IPS-20b (cell line): ENCODE data around the gene COTL1.
"Not testable (repeated sequence)": the region's sequence is repeated elsewhere in the genome, so short reads cannot be mapped to it uniquely, and the experiment has no call there.

Experiments
- H3K27ac ChIP-seq: one replicate; pipeline ENCODE4 v1.5.1; 2013; ENCODE audit warnings: low read length
- H3K27me3 ChIP-seq: 2 replicates; pipeline ENCODE4 v1.6.1; 2013; ENCODE audit warnings: mild to moderate bottlenecking, low read length, inconsistent platforms; ENCODE audit not compliant: insufficient read depth
- H3K36me3 ChIP-seq: 2 replicates; pipeline ENCODE4 v1.6.1; 2013; ENCODE audit warnings: low read depth, mild to moderate bottlenecking, inconsistent platforms, low read length, moderate library complexity; ENCODE audit not compliant: insufficient read depth
- H3K4me1 ChIP-seq: 2 replicates; pipeline ENCODE4 v1.6.1; 2013; ENCODE audit warnings: mild to moderate bottlenecking, control low read depth, inconsistent platforms, low read length, moderate library complexity; ENCODE audit not compliant: insufficient read depth
- H3K4me3 ChIP-seq: 2 replicates; pipeline ENCODE4 v1.5.1; 2013; ENCODE audit warnings: mild to moderate bottlenecking, low read length, inconsistent platforms
- H3K9ac ChIP-seq: 2 replicates; pipeline ENCODE4 v1.6.1; 2013; ENCODE audit warnings: low read depth, mild to moderate bottlenecking, inconsistent platforms, low read length, moderate library complexity
- H3K9me3 ChIP-seq: 2 replicates; pipeline ENCODE4 v1.6.1; 2013; ENCODE audit warnings: mild to moderate bottlenecking, low read depth, low read length, inconsistent platforms; ENCODE audit not compliant: insufficient read depth

The COTL1 gene

DNA sequence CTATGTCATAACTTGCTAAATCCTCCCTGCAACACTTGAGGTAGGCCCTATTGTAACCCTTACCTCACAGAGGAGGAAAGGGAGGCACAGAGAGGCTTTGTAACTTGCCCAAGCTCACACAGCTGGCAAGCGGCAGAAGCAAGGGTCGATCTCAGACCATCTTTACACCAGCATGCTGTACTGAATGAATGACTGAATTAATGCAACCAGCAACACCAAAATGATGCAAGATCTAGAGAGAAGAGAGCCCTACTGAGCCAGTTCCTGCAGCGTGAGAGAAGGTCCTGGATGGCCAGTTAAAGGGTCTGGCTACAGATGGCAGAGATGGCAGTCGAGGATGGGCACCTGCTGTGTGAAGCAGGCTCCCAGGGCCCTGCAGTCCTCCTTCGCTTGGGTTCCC, 22.3 kb upstream of the COTL1 start:
- Histone ChIP-seq H3K9me3 (no peaks in the 10 kb centered on the region), H3K27ac (no peak overlapping the region), H3K36me3 (no peaks in the 10 kb centered on the region), H3K4me1 (no peaks in the 10 kb centered on the region; the same call in 1 of the 2 replicates), H3K9ac (no peak overlapping the region), H3K4me3 (no peak overlapping the region), H3K27me3 (no peaks in the 10 kb centered on the region)

GRCh38 chr16:84638231-84638806, 20.4 kb upstream of the COTL1 start:
- Histone ChIP-seq H3K36me3 (no peaks in the 10 kb centered on the region), H3K27me3 (no peaks in the 10 kb centered on the region), H3K9me3 (no peaks in the 10 kb centered on the region), H3K9ac (no peak overlapping the region), H3K4me3 (no peak overlapping the region), H3K27ac (no peak overlapping the region), H3K4me1 (no peaks in the 10 kb centered on the region; the same call in 1 of the 2 replicates)

GRCh38 chr16:84637709-84638108, 19.8 kb upstream of the COTL1 start:
- no peaks in the 10 kb centered on the region for H3K27me3 ChIP-seq
- H3K4me1 ChIP-seq: no peaks in the 10 kb centered on the region; the same call in 1 of the 2 replicates
- no peak overlapping the region for H3K4me3 ChIP-seq
- no peaks in the 10 kb centered on the region for H3K9me3 ChIP-seq
- no peak overlapping the region for H3K9ac ChIP-seq
- no peak overlapping the region for H3K27ac ChIP-seq
- H3K36me3 ChIP-seq: no peaks in the 10 kb centered on the region

DNA sequence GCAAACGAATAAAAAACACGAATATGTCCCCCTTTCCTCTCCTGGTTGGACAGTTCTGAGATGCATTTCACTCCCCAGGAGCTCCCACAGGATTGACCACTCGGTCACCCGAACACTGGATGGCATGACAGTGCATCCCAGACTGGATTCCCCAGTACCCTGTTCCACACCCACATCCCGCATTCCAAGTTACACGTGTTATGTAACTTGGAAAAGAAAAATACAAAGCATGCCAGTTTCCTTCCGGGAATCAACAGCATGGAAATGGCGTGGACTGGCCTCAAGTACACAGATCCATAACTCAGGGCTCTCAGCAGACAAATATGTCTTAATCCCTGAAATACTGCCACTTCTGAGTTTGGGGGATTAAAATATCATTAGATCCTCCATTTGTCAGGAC, 17.8 kb upstream of the COTL1 start:
- Histone ChIP-seq H3K4me3 (no peak overlapping the region), H3K9me3 (no peaks in the 10 kb centered on the region), H3K27me3 (no peaks in the 10 kb centered on the region), H3K9ac (no peak overlapping the region), H3K36me3 (no peaks in the 10 kb centered on the region), H3K4me1 (no peaks in the 10 kb centered on the region), H3K27ac (no peak overlapping the region)

DNA sequence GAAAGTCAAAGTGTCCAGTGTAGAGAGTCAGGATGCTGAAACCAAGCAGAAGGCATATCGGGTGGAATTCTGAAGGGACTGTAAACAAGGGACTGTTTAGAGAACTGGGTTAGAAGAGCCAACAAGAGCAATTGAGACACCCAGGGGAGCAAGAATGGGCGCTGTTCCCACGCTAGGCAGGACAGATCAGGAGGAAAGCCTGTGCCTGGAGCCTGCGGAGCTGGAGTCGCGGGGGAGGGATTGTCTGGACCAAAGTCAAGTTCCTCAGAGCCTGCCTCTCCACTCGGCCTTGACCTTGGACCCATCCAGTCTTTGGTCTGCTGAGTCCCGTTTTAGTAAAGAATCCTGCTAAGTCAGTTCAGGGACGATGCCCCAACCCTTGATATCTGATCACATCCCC, 15.7 kb upstream of the COTL1 start:
- Histone ChIP-seq H3K36me3 (no peaks in the 10 kb centered on the region), H3K4me3 (no peak overlapping the region), H3K9ac (no peak overlapping the region), H3K27me3 (no peaks in the 10 kb centered on the region), H3K9me3 (no peaks in the 10 kb centered on the region), H3K4me1 (no peaks in the 10 kb centered on the region), H3K27ac (no peak overlapping the region)

GRCh38 chr16:84632862-84633261, 15.0 kb upstream of the COTL1 start:
- not testable (repeated sequence) for H3K4me1 ChIP-seq, H3K9me3 ChIP-seq, H3K9ac ChIP-seq, H3K36me3 ChIP-seq, H3K27ac ChIP-seq, H3K27me3 ChIP-seq, H3K4me3 ChIP-seq

GRCh38 chr16:84631886-84632285, 14.0 kb upstream of the COTL1 start:
- H3K36me3 ChIP-seq: no peaks in the 10 kb centered on the region
- H3K27ac ChIP-seq: no peak overlapping the region
- no peak overlapping the region for H3K9ac ChIP-seq
- no peaks in the 10 kb centered on the region for H3K9me3 ChIP-seq
- H3K27me3 ChIP-seq: no peaks in the 10 kb centered on the region
- no peak overlapping the region for H3K4me3 ChIP-seq
- no peaks in the 10 kb centered on the region for H3K4me1 ChIP-seq

GRCh38 chr16:84631153-84631466, 13.2 kb upstream of the COTL1 start:
- Histone ChIP-seq H3K27ac (no peak overlapping the region), H3K4me3 (no peak overlapping the region), H3K9me3 (no peaks in the 10 kb centered on the region), H3K9ac (no peak overlapping the region), H3K27me3 (no peaks in the 10 kb centered on the region), H3K4me1 (no peaks in the 10 kb centered on the region), H3K36me3 (no peaks in the 10 kb centered on the region)

GRCh38 chr16:84630446-84631152, 12.7 kb upstream of the COTL1 start:
- no peak overlapping the region for H3K9ac ChIP-seq
- no peak overlapping the region for H3K4me3 ChIP-seq
- H3K27ac ChIP-seq: no peak overlapping the region
- no peaks in the 10 kb centered on the region for H3K4me1 ChIP-seq
- no peaks in the 10 kb centered on the region for H3K9me3 ChIP-seq
- H3K27me3 ChIP-seq: no peaks in the 10 kb centered on the region
- H3K36me3 ChIP-seq: no peaks in the 10 kb centered on the region

- H3K4me3 ChIP-seq: no peak overlapping the region
- no peak overlapping the region for H3K9ac ChIP-seq
- no peaks in the 10 kb centered on the region for H3K9me3 ChIP-seq
- no peaks in the 10 kb centered on the region for H3K27me3 ChIP-seq
- H3K27ac ChIP-seq: no peak overlapping the region
- no peaks in the 10 kb centered on the region for H3K36me3 ChIP-seq
- no peaks in the 10 kb centered on the region for H3K4me1 ChIP-seq
Measured at GRCh38 chr16:84630009-84630408, 12.1 kb upstream of the COTL1 start.

DNA sequence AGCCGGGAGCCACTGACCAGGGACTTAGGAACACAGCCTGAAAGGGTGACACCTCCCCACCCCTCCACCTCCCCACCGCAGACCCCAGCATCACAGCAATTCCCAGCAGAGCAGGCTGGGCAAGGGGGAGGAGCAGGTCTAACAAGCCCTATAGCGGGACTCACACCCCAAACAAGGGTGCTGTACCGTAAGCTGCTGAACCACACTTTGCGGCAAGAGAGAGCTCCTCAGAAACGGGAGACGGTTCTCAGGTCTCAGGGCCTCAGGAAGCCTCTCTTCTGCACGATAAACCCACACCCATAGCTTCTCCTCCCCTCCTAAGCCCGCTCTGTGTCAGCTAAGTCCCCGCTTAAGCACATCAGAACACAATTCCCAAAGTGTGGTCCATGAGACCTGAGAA, 11.7 kb upstream of the COTL1 start:
- Histone ChIP-seq H3K4me1 (no peaks in the 10 kb centered on the region), H3K27me3 (no peaks in the 10 kb centered on the region), H3K4me3 (no peak overlapping the region), H3K27ac (no peak overlapping the region), H3K9me3 (no peaks in the 10 kb centered on the region), H3K36me3 (no peaks in the 10 kb centered on the region), H3K9ac (no peak overlapping the region)

- Histone ChIP-seq H3K27me3 (no peaks in the 10 kb centered on the region), H3K9me3 (no peaks in the 10 kb centered on the region), H3K9ac (no peak overlapping the region), H3K4me3 (no peak overlapping the region), H3K36me3 (no peaks in the 10 kb centered on the region), H3K4me1 (no peaks in the 10 kb centered on the region), H3K27ac (no peak overlapping the region)
Measured at GRCh38 chr16:84628226-84628731, 10.4 kb upstream of the COTL1 start.
